Esophagus (tissue), 2 donors: Measurements from ENCODE around the gene CDH22. TPM values are rescaled to one million over a fixed set of nuclear protein-coding genes. Genes with fewer than 3 reads are reported as not detected.

Experiments
- H3K27ac ChIP-seq, 2 donors: one replicate each; pipeline ENCODE4 v1.5.1; 2013; ENCODE audit warnings: low read depth in 2 of 2, mild to moderate bottlenecking in 2 of 2, inconsistent platforms in 1 of 2, low read length in 1 of 2, moderate library complexity in 1 of 2
- H3K27me3 ChIP-seq, 2 donors: one replicate each; pipeline ENCODE4 v1.6.1; 2013; ENCODE audit warnings: low read length in 2 of 2, control low read depth in 1 of 2, mild to moderate bottlenecking in 1 of 2; ENCODE audit not compliant: insufficient read depth in 2 of 2, control insufficient read depth in 1 of 2
- H3K36me3 ChIP-seq, 2 donors: one replicate each; pipeline ENCODE4 v1.6.1; 2013; ENCODE audit warnings: low read length in 1 of 2; ENCODE audit not compliant: control insufficient read depth in 2 of 2, insufficient read depth in 2 of 2
- H3K4me1 ChIP-seq, 2 donors: one replicate each; pipeline ENCODE4 v1.6.1; 2013; ENCODE audit warnings: low read length in 1 of 2; ENCODE audit not compliant: control insufficient read depth in 2 of 2, insufficient read depth in 2 of 2
- H3K4me3 ChIP-seq, 2 donors: one replicate each; pipeline ENCODE4 v1.5.1; 2013; ENCODE audit warnings: low read length in 2 of 2, mild to moderate bottlenecking in 2 of 2, low read depth in 1 of 2, moderate library complexity in 1 of 2
- H3K9me3 ChIP-seq, 2 donors: one replicate each; pipeline ENCODE4 v1.6.1; 2013; ENCODE audit warnings: mild to moderate bottlenecking in 2 of 2, low read depth in 1 of 2, low read length in 1 of 2, moderate library complexity in 1 of 2; ENCODE audit not compliant: control insufficient read depth in 2 of 2, insufficient read depth in 1 of 2
- WGBS, 2 donors: extraction: QIAGEN DNeasy Blood & Tissue Kit; methylation state at CpG; one replicate each; pipeline ENCODE4 v1.1.7; 2013; 5-methylcytosine and 5-hydroxymethylcytosine counted together
- polyA plus RNA-seq, 2 donors: library from polyadenylated mRNA; stranded (reverse); fragments of 200-250 nt; gene quantifications; one replicate each; pipeline ENCODE4 v1.2.3, GENCODE V29; 2013
- donor health status: healthy with polysubstance abuse.
- donor health status: Bipolar disorder and iron deficiency.

Gene CDH22
- polyA plus RNA-seq, 2 donors: 0.55 to 0.86 TPM

DNA sequence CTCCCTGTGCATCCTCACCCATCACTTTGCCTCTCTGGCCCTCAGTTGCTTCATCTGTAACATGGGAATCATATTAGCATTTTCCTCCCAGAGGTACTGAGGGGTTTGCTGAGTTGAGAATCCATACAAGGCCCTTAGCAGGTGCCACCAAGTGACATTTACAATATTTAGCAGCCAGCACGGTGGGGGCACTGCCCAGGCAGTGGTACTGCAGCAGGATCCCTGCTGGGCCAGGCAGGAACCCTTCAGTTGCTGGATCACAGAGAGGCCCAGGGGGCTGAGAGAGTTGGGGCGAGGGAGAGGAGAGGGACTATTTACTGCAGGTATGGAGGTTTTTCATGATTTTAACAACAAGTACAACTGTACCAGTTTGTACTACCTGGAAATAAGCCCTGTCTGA is 65.9 kb downstream of the CDH22 start:
- no peaks in the 10 kb centered on the region for H3K27me3 ChIP-seq
- WGBS, 2 donors: 51 to 59% methylated on average over 2 of the region's 2 CpGs
- no peaks in the 10 kb centered on the region for H3K36me3 ChIP-seq
- H3K4me1 ChIP-seq: no peaks in the 10 kb centered on the region
- no peak overlapping the region for H3K4me3 ChIP-seq
- H3K9me3 ChIP-seq: no peaks in the 10 kb centered on the region
- no peak overlapping the region for H3K27ac ChIP-seq

DNA sequence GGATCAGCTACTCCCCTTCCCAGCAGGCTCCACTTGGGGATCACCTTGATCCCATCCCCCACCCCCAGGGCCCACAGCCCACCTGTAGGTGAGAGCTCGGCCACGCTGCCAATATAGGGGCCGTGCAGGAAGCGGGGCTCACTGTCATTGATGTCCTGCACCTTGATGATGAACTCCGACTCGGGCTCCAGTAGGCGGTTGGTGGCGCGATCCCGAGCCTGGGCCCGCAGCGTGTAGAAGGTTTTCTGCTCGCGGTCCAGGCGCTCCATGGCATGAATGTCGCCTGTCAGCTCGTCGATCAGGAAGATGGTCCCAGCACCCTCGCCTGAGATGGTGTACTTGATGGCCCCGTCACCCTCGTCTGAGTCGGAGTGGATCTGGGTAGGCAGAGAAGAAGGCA is 67.4 kb downstream of the CDH22 start:
- no peaks in the 10 kb centered on the region for H3K4me1 ChIP-seq
- H3K27me3 ChIP-seq: no peaks in the 10 kb centered on the region
- H3K4me3 ChIP-seq: no peak overlapping the region
- 90 to 92% methylated on average over 22 of the region's 22 CpGs for WGBS, 2 donors
- no peaks in the 10 kb centered on the region for H3K9me3 ChIP-seq
- no peaks in the 10 kb centered on the region for H3K36me3 ChIP-seq
- H3K27ac ChIP-seq: no peak overlapping the region

DNA sequence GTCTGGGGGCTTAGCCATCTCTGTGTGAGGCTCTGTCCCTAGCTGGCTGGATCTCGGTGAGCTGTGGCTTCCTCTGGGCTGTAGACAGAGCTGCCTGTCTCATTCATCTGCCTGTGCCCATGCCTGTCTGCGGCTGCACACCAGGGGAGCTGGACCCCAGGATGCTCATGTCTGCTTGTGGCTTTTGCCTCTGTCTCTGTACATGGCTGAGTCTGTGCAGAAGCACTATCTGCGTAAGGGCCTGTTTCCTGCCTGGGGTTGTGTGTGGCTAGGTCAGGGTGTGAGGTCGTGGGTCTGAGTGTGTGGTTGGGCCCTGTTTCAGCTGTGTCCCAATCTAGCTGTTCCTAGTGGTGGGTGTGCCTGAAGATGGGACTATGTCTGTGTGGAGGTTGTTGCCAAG is 68.2 kb downstream of the CDH22 start:
- 58 to 59% methylated on average over 4 of the region's 4 CpGs for WGBS, 2 donors
- Histone ChIP-seq H3K27me3 (no peaks in the 10 kb centered on the region), H3K4me1 (no peaks in the 10 kb centered on the region)

DNA sequence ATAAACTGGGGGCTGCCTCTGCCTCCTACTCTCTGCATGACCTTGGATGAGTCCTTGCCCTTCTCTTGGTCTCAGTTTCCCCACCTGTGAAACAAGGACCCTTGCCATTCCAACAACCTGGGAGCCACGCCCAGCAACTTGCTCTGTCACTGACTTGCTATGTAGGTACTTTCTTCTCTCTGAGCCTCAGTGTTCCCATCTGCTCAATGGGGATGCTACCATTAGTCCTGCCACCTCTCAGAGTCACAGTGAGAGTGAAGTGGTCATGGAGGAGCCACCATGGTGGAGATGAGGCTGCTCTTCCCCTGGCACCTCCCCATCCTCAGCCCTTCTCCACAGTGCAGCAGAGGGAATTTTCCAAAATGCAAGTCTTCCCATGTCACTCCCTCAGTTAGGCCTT is 70.6 kb downstream of the CDH22 start:
- Histone ChIP-seq H3K4me1 (no peaks in the 10 kb centered on the region), H3K4me3 (no peak overlapping the region), H3K27me3 (no peaks in the 10 kb centered on the region), H3K36me3 (no peaks in the 10 kb centered on the region), H3K9me3 (no peaks in the 10 kb centered on the region), H3K27ac (no peak overlapping the region)
- 55 to 58% methylated on average over 1 of the region's 1 CpG for WGBS, 2 donors

More for the DNA sequence above, 68.2 kb downstream of the CDH22 start:
- H3K36me3 ChIP-seq: no peaks in the 10 kb centered on the region
- H3K9me3 ChIP-seq: no peaks in the 10 kb centered on the region
- no peak overlapping the region for H3K27ac ChIP-seq
- no peak overlapping the region for H3K4me3 ChIP-seq

DNA sequence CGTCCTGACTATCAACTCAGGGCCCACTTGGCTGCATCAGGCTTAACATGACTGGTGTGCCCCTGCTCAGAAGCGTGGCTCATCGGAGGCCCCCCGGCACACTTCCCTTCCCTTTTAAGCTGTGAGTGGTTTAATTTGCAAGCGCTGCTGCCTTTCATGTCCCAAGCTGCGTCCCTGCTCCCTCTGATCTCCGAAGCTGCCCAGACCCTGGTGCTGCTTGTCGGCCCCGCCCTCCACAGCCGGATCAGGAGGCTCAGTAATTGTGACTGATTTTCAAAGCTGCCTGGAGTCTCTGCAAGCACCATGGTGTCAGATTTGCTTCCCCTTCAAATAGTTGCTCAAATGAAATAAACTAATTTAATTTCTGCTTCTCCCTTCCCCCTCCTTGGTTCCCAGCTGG is 71.1 kb downstream of the CDH22 start:
- Histone ChIP-seq H3K9me3 (no peaks in the 10 kb centered on the region), H3K27me3 (no peaks in the 10 kb centered on the region), H3K27ac (no peak overlapping the region), H3K4me3 (no peak overlapping the region), H3K4me1 (no peaks in the 10 kb centered on the region), H3K36me3 (no peaks in the 10 kb centered on the region)
- 35 to 39% methylated on average over 10 of the region's 10 CpGs for WGBS, 2 donors

DNA sequence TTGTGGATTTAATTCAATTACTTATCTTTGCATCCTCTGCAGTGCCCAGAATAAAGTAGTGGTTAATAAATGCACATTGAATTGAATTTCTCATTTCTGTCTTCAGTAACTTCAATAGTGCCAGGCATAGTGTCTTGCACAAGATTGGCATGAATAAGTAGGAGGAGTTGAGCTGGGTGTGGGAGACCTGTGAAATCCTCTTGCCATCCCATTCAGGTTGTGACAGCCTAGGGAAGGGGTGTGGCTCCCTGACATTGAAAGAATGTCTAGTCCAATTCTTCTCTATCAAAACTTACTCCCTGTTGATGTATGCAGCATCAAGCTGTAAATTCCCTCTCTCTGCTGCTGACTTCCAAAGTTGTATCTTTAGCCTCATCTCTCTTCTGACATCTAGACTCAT is 73.2 kb downstream of the CDH22 start:
- Histone ChIP-seq H3K4me1 (no peaks in the 10 kb centered on the region), H3K36me3 (no peaks in the 10 kb centered on the region), H3K4me3 (no peak overlapping the region), H3K27me3 (no peaks in the 10 kb centered on the region), H3K9me3 (no peaks in the 10 kb centered on the region), H3K27ac (no peak overlapping the region)

DNA sequence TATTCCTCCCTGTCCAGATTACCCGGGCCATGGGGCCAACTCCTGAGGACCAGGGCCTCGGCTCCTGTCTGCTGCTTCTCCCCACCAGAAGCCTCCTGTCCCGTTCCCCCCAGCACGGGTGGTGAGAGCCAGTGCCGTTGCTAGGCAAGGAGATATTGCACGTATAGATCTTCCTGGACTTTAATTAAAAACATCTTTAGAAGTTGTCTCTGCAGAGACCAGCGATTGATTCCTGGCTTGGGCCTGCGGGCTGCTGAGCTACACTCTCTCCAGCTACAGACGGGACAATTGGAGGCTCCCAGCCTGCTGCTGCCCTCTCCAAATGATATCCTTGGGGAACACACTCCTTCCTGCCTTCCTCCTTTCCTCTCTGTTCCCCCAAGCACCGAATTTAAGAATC is 74.6 kb downstream of the CDH22 start:
- Histone ChIP-seq H3K4me3 (no peak overlapping the region), H3K36me3 (no peaks in the 10 kb centered on the region), H3K27me3 (no peaks in the 10 kb centered on the region), H3K27ac (no peak overlapping the region), H3K4me1 (no peaks in the 10 kb centered on the region), H3K9me3 (no peaks in the 10 kb centered on the region)
- 71 to 80% methylated on average over 10 of the region's 10 CpGs for WGBS, 2 donors

DNA sequence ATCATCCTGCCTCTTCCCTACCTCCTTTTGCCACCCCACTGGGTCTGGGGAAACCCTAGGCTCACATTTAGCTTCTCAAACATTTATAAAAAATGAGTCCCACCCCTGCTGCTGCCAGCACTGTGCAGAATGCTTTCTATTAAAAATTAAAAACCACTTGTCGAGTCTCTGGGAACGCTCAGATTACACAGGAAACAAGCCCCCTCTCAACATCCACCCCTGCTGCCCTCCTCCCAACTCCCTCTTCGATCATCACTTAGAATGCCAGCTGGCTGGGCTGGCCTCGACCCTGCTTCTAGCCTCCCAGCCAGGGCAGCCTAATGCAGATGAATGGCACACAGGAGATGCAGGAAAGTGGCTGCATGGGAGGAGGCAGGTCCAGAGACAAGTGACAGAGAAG is 75.8 kb downstream of the CDH22 start:
- H3K27me3 ChIP-seq: no peaks in the 10 kb centered on the region
- no peak overlapping the region for H3K4me3 ChIP-seq
- no peaks in the 10 kb centered on the region for H3K36me3 ChIP-seq
- WGBS, 2 donors: 27 to 41% methylated on average over 4 of the region's 4 CpGs
- H3K9me3 ChIP-seq: peaks cover 0 to under 1% of the 10 kb centered on the region in 2 donors
- no peak overlapping the region for H3K27ac ChIP-seq
- no peaks in the 10 kb centered on the region for H3K4me1 ChIP-seq

DNA sequence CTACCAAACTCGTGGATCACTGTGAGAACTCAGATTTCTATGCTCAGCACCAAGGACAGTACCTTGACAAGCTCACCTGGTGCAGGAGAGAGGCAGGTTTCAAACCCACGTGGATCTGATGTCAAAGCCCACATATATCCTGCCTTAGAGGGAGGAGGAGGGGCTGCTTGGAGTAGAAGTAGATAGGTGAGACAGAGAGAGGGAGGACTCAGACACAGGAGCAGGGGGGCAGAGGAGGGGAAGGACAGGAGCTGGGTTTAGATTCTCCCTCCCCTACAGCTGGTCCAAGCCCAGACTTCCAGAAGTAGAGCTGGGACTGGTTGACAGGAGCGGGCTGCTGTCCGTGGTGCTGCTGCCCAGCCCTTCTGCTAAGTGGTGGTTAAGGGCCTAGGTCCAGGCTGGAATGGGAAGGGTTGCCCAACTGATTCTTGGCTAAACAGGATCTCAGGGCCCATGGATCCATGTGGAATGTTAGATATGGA is 77.5 kb downstream of the CDH22 start:
- 2 to 24% methylated on average over 4 of the region's 4 CpGs for WGBS, 2 donors
- Histone ChIP-seq H3K4me3 (no peak overlapping the region), H3K36me3 (no peaks in the 10 kb centered on the region), H3K27me3 (no peaks in the 10 kb centered on the region), H3K9me3 (peaks cover 0 to 3% of the 10 kb centered on the region in 2 donors), H3K4me1 (no peaks in the 10 kb centered on the region), H3K27ac (no peak overlapping the region)

DNA sequence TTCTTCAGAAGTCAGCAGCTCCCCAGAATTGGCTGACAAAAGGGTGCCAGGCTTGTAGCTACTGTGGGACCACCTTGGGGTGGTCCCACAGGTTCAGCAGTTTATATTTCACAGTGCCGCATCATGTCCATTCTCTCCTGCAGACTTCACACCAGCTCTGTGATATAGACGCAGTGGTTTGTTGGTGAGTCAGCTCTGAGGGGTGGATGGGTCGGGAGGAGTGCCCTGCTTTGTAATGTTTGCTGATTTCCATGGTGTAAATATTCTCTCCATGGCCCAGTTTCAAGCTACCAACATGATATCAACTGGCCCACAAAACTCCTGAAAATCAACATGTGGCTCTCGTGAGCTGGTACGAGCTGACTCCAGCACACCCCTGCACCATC is 78.2 kb downstream of the CDH22 start:
- Histone ChIP-seq H3K4me3 (no peak overlapping the region), H3K27ac (no peak overlapping the region), H3K4me1 (no peaks in the 10 kb centered on the region), H3K27me3 (no peaks in the 10 kb centered on the region), H3K36me3 (no peaks in the 10 kb centered on the region), H3K9me3 (peaks cover 0 to 3% of the 10 kb centered on the region in 2 donors)
- 79 to 84% methylated on average over 5 of the region's 5 CpGs for WGBS, 2 donors
